GM10847 (cell line): Measurements from ENCODE around the gene USH1G.

Source experiments
- POLR2A ChIP-seq: IDR thresholded peaks from 2 replicates; pipeline ENCODE4 v1.6.1; 2011; ENCODE audit not compliant: insufficient read length; ENCODE audit errors: extremely low read depth

The USH1G gene

GRCh38 chr17:74900208-74900607, 22.8 kb downstream of the USH1G start:
- TF ChIP-seq POLR2A, result no peak

DNA sequence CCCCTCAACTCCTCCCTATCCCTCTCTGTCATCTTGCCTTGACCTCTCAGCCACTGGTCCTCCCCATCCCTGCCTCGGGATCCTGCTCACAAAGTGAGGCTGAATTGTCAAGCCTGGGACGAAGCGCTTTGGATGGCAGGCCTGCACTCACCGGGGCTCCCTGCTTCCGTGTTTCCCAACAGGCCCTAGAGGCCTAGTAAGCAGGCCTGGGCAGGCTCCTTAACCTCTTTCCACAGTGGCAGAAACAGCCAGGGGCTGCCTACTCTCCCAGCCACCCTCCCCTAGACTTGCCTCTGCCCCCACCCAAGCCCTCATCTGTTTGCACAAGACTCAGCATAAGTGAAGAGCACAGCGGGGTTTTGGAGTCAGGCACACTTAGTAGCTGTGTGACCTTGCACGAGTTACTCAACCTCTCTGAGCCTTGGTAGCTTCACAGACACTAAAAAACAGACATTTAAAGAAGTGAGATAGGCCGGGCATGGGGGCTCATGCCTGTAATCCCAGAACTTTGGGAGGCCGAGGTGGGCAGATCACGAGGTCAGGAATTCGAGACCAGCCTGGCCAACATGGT, 24.6 kb downstream of the USH1G start:
- no peak for TF ChIP-seq POLR2A

DNA sequence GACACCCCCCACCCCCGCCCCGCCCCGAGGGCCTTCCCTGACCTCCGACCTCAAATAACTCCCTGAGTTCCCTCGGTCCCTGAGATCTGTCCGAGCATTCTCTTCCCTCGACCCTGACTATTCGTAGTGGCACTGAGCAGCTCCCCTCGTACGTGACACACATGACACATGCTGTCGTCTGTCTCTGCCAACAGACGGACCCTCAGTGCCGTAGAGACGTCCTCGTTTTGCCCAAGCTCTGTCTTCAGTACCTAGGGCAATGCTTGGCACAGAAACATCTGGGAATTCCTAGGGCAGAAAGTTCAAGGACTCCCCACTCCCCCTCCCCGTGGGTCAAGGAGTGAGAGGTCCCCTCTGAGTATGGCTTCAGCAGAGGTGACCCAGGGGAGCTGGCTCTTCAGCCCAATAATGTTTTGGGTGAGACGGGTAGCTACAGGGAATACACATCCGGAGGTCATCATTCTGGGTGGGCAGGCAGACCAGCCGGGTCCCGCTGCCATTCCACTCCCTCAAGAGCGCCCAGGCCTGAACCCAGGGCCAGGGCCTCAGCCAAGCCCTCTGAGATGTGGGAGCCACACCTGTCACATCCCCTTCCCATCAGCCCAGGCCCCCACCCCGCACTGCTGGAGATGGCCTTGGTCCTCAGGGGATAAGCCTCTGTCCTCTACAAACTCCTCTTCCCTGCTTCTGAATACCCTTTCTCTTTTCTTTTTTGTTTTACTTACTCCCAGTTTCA, 29.0 kb downstream of the USH1G start:
- TF ChIP-seq POLR2A, result no peak

DNA sequence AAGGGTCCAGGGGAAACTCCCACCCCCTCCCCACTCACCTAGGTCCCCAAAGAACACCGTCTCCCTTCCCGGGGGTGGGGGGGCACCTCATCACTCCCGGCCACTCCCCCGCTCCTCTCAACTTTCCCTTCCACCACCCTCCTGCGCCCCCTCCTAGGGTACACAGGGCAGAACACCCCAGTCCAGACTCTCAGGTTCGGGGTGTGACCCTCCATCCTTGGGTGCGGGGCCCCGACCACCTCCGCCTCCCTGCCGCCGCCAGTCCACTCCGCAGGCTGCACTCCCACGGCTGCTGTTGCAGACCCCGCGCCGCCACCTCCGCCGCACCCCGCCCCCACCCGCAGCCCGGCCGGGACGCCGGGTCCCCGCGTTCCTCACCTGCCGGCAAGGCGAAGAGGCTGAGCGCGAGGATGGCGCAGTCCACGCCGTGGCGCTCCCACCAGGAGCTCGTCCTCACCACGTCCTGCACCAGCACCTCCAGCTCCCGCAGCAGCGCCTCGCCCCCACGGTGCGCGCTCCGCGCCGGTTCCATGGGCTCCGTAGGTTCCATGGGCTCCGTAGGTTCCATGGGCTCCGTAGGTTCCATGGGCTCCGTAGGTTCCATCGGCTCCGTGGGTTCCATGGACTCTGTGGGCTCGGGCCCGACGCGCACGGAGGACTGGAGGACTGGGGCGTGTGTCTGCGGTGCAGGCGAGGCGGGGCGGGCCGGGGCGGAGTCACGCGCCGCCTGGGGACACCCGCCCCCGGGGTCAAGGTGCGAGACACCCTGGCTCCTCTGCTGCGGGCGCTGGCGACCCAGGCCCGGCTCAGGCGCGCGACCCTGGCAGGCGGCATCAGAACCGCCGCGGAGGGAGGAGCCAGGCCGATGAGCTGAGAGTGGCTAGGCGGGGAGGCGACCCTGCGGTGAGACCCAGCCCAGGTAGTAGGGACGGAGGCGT, 29.8 kb downstream of the USH1G start, which contains the start of gene FADS6:
FADS6 (minus strand) TSS at position 660 of the 938 bp plus-strand sequence; CDS start at position 622, 38 bp downstream.
- no peak for TF ChIP-seq POLR2A

DNA sequence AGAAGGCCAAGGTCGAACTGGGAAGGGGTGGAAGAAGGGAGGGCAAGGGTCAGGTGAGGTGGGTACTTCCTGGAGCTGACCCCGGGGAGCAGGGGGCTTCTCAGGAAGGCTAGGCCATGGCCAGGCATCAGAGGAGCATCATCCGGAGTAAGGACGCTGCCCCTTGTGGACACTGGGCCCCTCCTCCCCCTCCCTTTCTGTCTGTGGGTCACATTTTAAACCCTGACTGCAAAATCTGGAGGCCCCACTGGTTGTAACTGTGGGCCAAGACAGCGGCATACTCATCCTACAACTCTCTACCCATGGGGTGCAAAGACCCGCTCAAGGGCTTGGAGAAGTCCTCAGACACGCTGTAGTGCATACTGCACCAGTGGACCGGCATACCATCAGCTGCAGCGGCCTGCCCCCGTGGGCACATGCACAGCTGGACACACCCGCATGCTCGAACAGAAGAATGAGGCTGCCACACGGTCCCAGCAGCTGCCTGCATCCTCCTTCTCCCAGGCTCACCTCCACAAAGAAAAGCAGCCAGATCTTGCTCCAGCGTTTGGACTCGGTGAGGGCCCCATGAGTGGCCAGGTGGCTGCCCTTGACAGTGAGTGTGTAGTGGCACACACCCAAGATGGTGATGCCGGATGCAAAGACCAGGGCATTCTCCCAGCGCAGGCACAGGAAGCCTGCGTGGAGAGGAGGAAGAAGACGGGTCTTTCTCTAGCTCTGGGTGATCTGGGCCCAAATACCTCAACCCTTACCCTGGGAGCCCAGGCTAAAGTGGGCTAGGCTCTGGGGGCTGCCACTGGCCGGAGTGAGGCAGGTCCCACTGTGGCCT, 30.8 kb downstream of the USH1G start:
- no peak for TF ChIP-seq POLR2A

DNA sequence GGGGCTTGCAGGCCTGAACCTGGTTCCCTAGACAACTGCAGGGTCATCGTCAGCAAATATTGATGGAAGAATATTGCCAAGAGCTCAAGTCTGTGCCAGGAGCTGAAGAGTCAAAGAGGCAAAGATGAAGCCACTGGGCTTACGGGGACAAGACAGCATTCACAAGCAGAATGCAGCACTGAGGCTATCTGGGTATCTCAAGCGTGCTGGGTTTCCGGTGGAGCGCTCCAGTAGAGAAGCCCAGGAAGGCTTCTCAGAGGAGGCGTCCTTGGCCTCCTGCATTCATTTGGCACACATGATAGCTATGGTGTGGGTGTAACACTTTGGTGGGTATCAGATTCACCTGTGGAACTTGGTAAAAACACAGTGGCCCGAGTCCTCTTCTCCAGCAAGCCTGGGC, 32.5 kb downstream of the USH1G start:
- no peak for TF ChIP-seq POLR2A

- TF ChIP-seq POLR2A, result no peak
These were observed 34.6 kb downstream of the USH1G start for GRCh38 chr17:74888469-74888868.

GRCh38 chr17:74883241-74883745, 39.8 kb downstream of the USH1G start:
- no peak for TF ChIP-seq POLR2A

DNA sequence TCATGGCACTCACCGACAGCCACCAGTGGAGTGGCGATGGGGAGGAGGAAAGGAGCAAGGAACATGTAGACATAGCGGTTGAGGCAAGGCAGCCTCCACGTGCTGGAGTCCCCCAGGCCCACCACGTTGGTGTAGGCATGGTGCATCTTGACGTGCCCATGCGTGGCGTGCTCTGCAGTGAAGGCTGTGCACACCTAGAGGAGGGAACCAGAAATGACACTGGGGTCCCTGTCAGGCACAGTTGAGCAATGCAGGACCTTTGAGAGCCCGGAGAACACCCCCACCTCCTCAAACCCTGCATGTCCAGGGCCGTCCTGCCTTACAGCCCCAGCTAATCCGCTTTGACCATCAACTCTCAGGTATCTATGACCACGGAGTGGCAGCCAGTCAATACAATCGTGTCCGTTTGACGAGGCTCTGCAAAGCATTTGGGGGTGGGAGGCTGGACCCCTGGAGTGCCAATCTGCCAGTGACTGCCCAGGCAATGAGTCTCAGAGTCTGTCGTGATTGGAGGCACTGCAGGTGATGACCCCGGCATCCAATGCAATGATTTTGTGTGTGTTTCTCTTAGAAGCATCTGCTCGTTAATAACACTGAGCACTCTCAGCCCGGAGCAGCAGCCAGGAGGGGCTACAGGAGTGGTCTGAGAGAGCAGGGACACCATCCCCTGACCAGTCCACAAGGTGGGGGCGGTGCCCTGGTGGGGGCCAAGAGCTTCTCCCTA, 40.4 kb downstream of the USH1G start:
- TF ChIP-seq POLR2A, result no peak

DNA sequence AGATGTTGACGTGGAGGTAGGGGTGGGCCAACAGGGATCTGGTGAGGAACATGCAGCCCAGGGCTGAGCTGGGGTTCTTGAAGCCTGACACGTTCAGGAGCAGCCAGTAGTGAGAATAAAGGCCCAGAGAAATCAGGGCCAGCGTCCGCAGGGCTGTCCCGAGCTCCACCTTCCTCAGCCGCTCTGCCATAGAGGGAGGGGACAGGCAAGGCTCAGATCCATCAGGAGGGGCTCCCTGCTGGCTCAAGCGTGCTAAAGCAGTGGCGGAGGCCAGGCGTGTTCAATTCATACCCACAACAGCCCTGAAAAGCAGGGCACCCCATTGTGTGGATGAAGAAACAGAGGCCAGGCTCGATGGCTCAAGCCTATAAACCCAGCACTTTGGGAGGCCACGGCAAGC, 42.0 kb downstream of the USH1G start:
- TF ChIP-seq POLR2A, result no peak

DNA sequence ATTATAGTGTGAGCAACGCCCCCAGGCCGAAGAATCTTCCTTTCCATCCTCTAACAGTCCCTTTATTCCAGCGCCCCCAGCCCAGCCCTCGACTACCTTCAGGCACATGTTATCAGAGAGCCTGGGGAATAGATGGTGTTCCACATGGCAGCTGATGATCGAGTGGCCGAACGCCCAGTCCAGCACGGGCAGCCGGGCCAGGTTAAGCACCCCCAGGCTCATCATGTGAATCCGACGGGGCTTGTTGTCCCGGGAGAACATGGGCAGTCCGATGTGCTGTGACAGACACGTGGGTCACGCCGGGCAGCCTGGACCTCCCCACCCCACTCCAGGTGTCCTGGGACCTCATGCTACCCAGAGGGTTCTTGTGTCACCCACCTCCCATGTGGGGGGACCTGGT, 43.7 kb downstream of the USH1G start:
- no peak for TF ChIP-seq POLR2A

- no peak for TF ChIP-seq POLR2A
These were observed 44.4 kb downstream of the USH1G start for GRCh38 chr17:74878658-74879057.

- TF ChIP-seq POLR2A, result no peak
These were observed 45.2 kb downstream of the USH1G start for GRCh38 chr17:74877592-74878548.
